GM18867 (cell line): Measurements from ENCODE around the gene NPRL2.

ENCODE experiments used
- ATAC-seq: cut with Tn5 transposase; IDR thresholded peaks from one replicate; pipeline ENCODE4 v1.9.1; 2021; ENCODE audit warnings: mild to moderate bottlenecking, moderate library complexity; ENCODE audit not compliant: unreplicated experiment

NPRL2 gene

GRCh38 chr3:50373146-50374051 lies 22.8 kb upstream of the NPRL2 start:
- no peak for ATAC-seq

- ATAC-seq: no peak
Measured at GRCh38 chr3:50372349-50372748, 21.8 kb upstream of the NPRL2 start.

GRCh38 chr3:50371133-50371685 lies 20.6 kb upstream of the NPRL2 start:
- no peak for ATAC-seq

- no peak for ATAC-seq
Measured at GRCh38 chr3:50370594-50370993, 20.0 kb upstream of the NPRL2 start.

- ATAC-seq: no peak
Measured at GRCh38 chr3:50369012-50369670, 18.6 kb upstream of the NPRL2 start.

GRCh38 chr3:50365842-50366220 lies 15.3 kb upstream of the NPRL2 start:
- ATAC-seq: no peak

- peak; percentile 85 for ATAC-seq
Measured at GRCh38 chr3:50365080-50365841, 14.7 kb upstream of the NPRL2 start.

- no peak for ATAC-seq
Measured at GRCh38 chr3:50364573-50365079, 14.1 kb upstream of the NPRL2 start.

- peak; percentile 23 for ATAC-seq
Measured at GRCh38 chr3:50359760-50360110, 9.2 kb upstream of the NPRL2 start.

GRCh38 chr3:50358911-50359759 lies 8.6 kb upstream of the NPRL2 start, which contains the start of gene TMEM115:
Gene TMEM115, minus strand, starts transcription at chr3:50359521. Its CDS starts 458 bp downstream, at chr3:50359063.
- peak; percentile 97 for ATAC-seq

GRCh38 chr3:50358355-50358910 lies 7.9 kb upstream of the NPRL2 start:
- ATAC-seq: no peak

- no peak for ATAC-seq
Measured at GRCh38 chr3:50357481-50357880, 6.9 kb upstream of the NPRL2 start.

- ATAC-seq: no peak
Measured at GRCh38 chr3:50356553-50356952, 6.0 kb upstream of the NPRL2 start.

- ATAC-seq: no peak
Measured at GRCh38 chr3:50355829-50356552, 5.4 kb upstream of the NPRL2 start.

- ATAC-seq: no peak
Measured at GRCh38 chr3:50354850-50355249, 4.3 kb upstream of the NPRL2 start.

- no peak for ATAC-seq
Measured at GRCh38 chr3:50354186-50354764, 3.7 kb upstream of the NPRL2 start.

- no peak for ATAC-seq
Measured at GRCh38 chr3:50353245-50354004, 2.9 kb upstream of the NPRL2 start.

GRCh38 chr3:50352781-50353180 lies 2.2 kb upstream of the NPRL2 start:
- no peak for ATAC-seq
